ENCODE results near the gene HMG20A.

Gene HMG20A

GRCh38 chr15:77436822-77437221 lies 16.1 kb downstream of the HMG20A start:
- DNase-seq: no peak

GRCh38 chr15:77437264-77437663 lies 16.6 kb downstream of the HMG20A start:
- no peak for DNase-seq

- no peak for DNase-seq
Observed at GRCh38 chr15:77440378-77440999, 19.8 kb downstream of the HMG20A start.

- DNase-seq: no peak
Observed at GRCh38 chr15:77446840-77447390, 26.2 kb downstream of the HMG20A start.

GRCh38 chr15:77454265-77454664 lies 33.6 kb downstream of the HMG20A start:
- no peak for DNase-seq

- no peak for DNase-seq
Observed at GRCh38 chr15:77454951-77455350, 34.3 kb downstream of the HMG20A start.

- no peak for DNase-seq
Observed at GRCh38 chr15:77455696-77456321, 35.1 kb downstream of the HMG20A start.

- DNase-seq: no peak
Observed at GRCh38 chr15:77456746-77457145, 36.1 kb downstream of the HMG20A start.

GRCh38 chr15:77457191-77457904 lies 36.7 kb downstream of the HMG20A start:
- no peak for DNase-seq

- no peak for DNase-seq
Observed at GRCh38 chr15:77457905-77458265, 37.2 kb downstream of the HMG20A start.

GRCh38 chr15:77459031-77459430 lies 38.3 kb downstream of the HMG20A start:
- no peak for DNase-seq

GRCh38 chr15:77461486-77461885 lies 40.8 kb downstream of the HMG20A start:
- no peak for DNase-seq

GRCh38 chr15:77464129-77464865 lies 43.6 kb downstream of the HMG20A start:
- no peak for DNase-seq

GRCh38 chr15:77466521-77466920 lies 45.8 kb downstream of the HMG20A start:
- DNase-seq: no peak

GRCh38 chr15:77468896-77469295 lies 48.2 kb downstream of the HMG20A start:
- DNase-seq: no peak

- DNase-seq: no peak
Observed at GRCh38 chr15:77470235-77470634, 49.5 kb downstream of the HMG20A start.

- DNase-seq: no peak
Observed at GRCh38 chr15:77473328-77473727, 52.6 kb downstream of the HMG20A start.

- DNase-seq: no peak
Observed at GRCh38 chr15:77474310-77474988, 53.8 kb downstream of the HMG20A start.

GRCh38 chr15:77475001-77475400 lies 54.3 kb downstream of the HMG20A start:
- DNase-seq: no peak

GRCh38 chr15:77475898-77476297 lies 55.2 kb downstream of the HMG20A start:
- no peak for DNase-seq

GRCh38 chr15:77476995-77477394 lies 56.3 kb downstream of the HMG20A start:
- DNase-seq: no peak

- DNase-seq: no peak
Observed at GRCh38 chr15:77478051-77478450, 57.4 kb downstream of the HMG20A start.

- DNase-seq: no peak
Observed at GRCh38 chr15:77479015-77479414, 58.3 kb downstream of the HMG20A start.
